Hematopoietic multipotent progenitor cell treated with erythropoietin and hydrocortisone succinate and interleukin-3 and kit ligand, for 8 days (in vitro differentiated cells): ENCODE measurements around the gene UBE2O.

Experiments
- DNase-seq: peaks from one replicate; pipeline ENCODE4 v3.0.0-alpha.2; 2015

Gene UBE2O

DNA sequence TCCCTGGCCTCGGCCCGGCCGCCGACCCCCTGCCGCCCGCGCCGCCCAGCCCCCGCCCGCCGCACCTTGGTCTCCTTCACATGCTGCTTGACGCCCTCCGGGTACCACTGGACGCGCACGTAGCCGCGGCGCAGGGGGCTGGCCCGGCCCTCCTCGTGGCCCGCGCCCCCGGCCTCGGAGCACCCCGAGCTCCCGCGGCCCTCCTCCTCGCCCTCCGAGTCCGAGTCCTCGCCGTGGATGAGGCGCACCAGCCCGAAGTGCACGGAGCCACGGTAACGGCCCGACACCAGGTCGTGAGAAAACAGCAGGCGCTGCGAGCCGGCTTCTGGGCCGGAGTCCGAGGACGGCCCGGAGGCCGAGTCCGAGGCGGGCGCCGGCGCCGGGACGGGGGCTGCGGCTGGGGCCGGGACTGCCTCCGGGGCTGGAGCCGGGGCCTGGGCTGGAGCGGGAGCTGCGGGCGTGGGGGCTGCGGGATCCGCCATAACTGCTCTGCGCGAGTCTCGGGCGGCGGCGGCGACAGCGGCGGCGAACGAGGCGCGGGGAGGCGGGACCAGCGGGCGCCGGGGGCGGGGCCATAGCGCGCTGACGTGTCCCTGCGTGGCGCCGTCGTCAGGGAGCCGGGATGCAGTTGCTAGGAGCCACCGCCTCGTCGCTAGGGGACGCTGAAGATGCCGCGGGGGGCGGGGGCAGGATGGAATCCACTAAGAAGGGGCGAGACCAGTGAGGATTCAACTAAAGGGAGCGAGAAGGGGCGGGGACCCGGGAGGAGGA is at the start of gene UBE2O:
UBE2O (minus strand) TSS at position 493 of the 771 bp plus-strand sequence; CDS start at position 482, 11 bp downstream.
- peak; percentile 85 for DNase-seq

DNA sequence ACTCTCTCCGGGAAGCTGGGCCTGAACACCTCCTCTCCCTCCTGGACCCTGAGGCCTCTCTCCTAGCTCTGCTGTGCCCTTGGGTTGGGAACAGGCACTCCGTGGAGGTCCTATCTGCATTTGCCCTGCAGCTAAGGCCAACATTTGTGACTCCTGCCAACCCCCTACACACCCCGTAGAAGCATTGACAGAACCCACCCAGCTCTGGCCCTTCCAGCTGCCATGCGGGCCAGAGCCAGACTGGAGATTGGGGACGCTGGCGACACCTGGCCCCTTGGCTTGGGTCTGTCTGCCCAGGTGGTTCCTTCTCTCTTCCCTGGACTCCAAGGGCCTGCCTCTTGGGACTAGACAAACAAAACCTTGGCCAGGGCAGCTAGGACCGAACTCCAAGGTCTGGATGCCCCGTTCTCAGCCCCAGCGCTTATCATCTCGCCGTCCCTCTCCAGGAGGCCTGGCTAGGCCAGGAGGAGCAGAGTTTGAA is 48.9 kb upstream of the UBE2O start:
- no peak for DNase-seq

DNA sequence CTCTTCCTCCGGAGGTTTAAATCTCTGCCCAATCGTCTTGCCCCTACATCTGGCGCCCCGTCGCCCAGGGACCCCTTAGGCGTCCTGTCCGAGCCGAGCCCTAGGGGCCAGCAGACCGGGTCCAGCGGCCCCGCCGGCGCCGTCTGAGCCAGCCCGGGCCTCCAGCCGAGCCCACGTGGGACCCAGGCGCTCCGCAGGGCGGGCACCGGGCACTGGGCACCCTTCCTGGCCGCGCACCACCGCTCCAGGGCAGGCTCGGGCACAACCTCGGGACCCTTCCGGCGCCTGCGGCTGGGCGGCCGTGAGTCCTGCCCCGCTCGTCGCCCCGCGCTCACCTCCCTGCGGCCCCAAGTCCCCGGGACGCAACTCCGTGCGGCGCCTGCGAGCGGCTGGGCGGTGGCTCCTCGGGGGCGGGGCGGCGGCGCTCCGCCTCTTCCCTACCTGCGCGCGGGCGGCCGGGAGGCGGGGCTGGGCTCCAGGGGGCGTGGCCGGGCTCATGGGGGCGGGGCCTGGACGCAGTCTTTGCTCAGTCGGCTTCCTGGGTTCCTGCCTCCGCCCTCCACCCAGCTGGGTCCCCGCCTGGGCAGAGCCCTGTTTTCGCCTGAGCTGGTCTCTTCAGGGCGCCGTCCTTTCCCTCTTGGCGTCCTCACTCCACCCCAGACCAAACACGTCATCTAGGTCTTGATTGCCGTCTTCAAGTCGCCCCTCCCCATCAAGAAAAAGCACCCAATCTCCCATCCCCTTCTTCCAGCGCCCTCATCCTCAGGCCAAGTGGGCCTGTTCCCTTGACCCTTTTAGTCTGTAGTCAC is 48.3 kb upstream of the UBE2O start, which contains the start of gene RHBDF2:
RHBDF2 (minus strand) TSS at position 406 of the 809 bp plus-strand sequence. CDS start 19,899 bp downstream, outside the sequence.
- DNase-seq = peak; percentile 84

DNA sequence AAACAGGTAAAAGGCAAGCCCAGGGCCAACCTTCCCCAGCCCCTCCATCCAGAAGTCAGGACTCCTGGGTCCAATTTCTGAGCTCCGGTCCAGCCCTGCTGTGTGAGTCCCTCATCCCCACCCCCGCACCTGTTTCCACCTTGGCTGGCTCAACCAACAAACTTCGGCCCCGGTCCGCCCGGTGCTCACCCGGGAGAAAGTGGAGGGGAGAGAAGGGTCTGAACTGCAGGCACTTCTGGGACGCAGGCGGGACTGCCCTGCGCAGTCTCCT is 47.7 kb upstream of the UBE2O start:
- no peak for DNase-seq

DNA sequence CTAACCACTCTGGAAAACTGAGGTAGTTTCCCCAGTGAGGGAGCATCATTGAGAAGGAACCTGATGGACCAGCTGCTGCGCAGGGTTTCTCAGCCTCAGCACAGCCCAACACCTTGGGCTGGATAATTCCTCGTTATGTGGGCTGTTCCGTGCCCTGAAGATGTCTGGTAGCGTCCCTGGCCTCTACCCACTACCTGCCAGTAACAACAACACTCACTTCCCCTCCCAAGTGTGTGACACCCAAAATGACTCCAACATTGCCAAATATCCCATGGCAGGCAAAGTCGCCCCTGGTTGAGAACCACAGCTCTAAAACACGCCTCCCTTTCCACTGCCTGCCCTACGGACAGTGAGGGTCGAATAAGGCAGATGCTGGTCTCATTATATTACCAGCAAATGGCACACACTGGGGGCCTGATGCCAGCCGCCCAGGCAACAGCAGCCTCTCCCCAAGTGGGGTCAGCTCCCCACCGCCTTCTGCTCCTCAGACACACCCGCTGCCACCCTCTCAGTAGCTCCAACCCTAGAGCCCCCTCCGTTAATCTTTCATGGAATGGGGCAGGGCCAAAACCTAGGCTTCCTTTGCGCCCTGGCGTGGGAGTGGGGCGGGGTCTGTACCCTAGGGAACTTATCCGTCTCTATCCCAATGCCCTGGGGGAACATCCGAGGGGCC is 47.3 kb upstream of the UBE2O start:
- no peak for DNase-seq

DNA sequence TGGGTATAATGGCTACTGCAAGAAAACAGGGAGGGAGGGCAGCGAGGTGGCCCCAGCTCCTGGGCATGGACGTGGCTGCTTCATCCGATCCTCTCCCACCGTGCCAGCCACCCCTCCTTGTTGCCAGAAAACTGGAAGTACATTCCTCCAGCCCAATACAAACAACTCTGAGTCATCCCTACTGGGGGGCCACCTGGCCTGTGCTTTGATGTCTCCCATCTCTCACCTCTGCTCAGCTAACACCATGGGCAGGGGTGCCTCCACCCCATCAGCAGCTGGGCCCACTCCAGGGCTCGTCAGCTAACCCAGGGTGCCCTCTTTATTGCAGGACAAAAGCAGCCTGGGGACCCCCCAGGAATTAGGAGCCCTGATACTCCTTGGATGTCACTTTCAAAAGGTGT is 46.3 kb upstream of the UBE2O start:
- no peak for DNase-seq

DNA sequence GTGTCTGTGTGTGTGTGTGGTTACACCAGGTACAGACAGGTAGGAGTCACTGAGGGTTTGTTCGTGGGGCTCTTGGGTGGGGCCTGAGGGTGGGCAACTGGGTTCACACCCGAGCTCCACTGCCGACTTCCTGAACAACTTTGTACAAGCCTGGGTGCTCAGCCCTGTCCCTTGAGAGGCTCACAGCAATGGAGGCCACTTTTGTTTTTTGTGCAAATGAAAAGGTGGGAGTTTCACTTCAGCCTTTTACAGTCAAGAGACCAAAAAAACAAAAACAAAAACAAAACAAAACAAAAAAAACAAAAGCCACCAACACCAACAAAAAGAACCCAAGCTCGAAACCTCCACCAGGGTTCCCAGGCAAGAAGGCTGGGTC is 45.9 kb upstream of the UBE2O start:
- no peak for DNase-seq

DNA sequence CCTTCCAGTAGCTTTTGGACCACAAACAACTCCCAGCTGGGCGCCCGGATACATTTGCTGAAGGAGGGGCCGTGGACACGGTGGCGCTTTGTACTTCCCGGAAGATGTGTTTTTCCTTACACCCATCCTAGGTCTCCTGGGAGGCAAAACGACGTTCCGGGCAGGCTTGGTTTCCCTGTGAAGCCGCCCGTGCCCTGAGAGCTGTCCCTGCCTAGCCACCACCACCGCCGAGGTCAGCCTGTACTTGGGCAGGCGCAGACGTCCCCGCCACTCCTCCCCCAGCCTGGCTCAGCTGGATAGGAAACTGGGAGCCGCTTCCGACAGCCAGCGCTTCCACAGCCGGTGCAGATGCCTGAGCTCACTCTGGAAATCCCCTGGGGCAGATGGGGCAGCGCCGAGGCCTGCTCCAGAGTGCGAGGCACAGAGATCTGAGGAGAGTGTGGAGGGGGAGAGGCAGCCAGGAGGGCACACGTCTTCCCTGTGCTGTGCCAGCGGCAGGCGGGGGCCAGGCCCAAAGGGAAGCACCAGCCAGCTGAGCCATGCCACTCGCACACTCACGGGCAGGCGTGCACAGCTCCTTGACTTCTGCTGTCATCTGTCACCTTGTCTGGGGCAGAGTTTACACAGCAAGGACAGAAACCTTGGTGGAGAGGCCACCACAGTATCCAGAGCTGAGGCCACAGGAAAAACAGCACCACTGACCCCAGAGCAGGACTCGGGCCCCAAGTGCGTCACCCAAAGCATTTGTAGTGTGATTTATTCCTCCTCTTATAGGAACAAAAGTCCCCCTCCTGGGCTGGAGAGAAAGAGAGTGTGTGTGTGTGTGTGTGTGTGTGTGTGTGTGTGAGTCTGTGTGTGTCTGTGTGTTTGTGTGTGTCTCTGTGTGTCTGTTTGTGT is 45.3 kb upstream of the UBE2O start:
- no peak for DNase-seq

DNA sequence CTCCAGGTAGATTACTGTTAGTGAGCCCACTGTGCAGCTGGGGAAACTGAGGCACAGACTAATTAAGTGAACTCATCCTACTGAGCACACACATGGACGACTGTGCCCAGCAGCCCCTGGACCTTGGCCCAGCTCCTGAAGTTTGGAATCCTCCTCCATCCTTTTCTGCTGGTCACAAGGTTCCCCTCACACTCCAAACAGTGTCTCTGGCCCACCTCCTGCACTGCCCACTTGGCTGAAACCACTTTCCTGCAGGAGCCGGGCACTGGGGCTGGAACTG is 44.7 kb upstream of the UBE2O start:
- DNase-seq = no peak

DNA sequence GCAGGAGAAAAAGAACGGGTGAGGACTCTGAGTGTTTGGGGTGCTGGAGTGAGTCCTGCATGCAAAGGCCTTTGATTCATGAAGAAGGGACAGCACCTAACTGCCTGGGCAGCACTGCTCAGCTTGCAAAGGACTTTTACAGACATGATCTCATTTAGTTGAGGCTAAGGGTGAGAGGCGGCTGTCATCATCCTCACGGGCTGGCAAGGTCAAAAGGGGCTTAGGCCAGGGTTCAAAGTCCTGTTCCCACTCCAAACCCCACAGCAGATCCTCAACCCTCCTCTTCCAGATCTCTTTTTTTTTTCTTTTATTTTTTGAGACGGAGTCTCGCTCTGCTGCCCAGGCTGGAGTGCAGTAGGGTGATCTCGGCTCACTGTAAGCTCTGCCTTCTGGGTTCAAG is 43.5 kb upstream of the UBE2O start:
- DNase-seq = no peak

DNA sequence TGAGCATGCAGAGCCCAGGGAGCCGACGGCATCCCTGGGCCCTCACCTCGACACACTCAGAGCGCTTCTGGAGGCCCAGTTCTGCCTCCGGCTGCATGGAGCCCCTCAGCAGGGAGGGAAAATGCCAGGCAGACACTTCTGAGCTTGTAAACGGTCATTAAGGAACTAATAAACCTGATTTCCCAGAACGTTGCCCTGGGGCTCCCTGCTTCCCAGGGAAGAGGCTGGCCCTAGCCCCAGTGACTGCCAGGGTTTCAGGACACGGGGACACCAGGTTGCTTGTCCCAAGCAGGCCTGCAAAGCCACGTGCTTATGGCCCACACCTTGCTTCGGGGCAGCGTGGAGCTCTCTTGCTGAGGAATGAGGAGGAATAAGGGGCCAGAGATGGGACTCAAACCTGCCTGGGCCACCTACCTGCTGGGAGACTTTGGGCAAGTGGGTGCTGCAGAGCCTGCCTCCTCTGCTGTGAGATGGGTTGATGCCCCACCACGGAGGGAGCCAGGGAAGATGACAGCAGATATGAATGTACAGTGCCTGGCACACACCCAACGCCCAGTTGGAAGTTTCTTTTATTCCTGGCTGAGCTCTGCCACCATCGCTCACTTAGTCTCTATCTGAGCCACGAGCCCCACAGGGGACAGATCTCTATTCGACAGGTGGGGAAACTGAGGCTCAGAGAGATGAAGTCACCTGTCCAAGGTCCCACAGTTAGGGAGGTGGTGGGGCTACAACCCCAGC is 42.9 kb upstream of the UBE2O start:
- no peak for DNase-seq

DNA sequence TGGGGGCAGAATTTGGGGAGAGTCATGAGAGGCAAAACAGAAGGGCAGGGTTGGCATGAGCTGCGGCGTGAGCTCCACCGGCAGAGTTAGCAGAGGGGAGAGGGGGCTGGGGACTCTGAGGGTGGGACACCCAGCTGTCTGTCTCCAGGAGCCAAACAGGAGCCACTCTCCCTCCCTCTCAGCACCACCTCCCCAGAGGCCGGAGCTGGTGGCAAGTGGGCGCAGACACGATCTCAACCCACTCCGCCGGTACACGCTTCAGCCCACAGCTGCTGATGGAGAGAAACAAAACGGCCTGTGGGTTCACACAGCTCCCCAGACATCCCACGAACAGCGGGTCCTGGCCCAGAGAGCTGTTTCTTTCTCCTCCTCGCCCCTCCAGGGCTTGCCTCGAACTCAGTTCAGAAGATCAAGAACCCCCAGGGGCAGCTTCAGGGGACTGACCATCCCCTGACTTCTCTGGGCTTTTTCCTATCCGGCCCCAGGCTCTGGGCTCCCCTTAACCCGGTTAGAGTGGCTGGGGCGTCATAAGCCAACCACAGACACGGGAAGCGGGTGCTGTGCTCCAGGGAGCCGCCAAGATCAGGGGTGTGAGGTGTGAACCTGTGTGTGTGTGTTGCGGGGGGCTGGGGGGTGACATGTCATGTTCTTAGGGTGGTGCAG is 40.7 kb upstream of the UBE2O start:
- DNase-seq = no peak

DNA sequence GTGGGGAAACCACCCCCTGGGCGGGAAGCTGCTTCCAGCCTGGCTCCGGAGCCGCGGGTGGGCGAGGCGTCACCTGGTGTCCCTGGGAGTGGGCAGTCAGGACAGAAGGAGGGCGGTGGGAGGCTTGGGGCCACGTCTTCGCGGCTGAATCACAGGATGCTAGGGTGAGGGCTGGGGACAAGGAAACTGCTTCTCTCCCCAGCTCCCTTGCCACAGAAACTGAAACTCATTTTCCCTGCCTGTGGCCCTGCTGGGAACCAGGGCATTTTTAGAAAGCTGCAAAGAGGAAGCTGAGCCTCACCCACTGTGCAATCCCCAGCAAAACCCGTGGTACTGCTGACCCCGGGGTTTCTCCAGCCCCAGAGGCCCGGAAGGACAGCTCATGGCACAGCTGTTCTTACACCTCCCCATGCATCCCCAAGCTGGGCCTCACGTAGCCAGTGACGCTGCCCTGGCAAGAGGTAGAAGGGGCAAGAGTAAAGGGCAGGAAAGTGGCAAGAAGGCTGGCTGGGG is 40.1 kb upstream of the UBE2O start:
- no peak for DNase-seq

DNA sequence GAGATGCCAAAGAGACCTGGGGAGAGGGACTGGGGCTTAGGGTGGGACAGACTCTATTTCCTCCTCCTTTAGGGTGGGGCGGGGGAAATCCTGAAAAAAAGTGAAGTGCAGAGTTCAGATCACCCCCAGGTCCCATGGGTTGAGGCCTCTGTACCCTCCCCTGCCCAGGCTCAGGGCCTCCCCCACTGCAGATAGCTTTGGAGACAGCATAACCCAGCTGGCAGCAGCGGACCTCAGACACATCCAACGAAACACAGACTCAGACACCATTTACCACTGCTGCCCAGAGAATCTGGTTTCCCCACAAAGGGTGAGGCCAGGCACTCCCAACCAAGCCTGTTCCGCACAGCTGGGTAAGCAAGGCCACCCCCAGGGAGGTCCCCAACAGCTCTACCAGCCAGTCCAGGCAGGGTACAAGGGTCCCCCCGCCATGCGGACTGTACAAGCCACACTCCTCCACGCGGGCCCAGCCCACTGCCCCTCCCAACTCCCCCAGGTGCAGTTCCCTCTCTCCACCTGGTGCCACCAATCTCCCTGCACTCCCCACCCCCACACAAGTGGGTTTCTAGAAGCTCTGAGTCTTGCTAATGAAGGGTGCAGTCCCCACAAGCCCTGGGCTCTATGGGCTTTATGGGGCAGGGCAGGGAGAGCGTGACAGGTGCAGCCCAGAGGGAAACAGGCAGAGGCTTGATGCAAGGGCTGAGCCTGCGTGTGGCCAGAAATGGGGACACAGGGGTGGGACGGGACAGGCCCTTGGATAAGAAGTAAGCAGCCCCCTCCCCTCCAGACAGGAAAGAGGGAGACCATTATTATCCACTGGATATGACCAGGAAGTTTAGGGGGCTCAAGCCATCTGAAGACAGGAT is 39.4 kb upstream of the UBE2O start:
- no peak for DNase-seq

DNA sequence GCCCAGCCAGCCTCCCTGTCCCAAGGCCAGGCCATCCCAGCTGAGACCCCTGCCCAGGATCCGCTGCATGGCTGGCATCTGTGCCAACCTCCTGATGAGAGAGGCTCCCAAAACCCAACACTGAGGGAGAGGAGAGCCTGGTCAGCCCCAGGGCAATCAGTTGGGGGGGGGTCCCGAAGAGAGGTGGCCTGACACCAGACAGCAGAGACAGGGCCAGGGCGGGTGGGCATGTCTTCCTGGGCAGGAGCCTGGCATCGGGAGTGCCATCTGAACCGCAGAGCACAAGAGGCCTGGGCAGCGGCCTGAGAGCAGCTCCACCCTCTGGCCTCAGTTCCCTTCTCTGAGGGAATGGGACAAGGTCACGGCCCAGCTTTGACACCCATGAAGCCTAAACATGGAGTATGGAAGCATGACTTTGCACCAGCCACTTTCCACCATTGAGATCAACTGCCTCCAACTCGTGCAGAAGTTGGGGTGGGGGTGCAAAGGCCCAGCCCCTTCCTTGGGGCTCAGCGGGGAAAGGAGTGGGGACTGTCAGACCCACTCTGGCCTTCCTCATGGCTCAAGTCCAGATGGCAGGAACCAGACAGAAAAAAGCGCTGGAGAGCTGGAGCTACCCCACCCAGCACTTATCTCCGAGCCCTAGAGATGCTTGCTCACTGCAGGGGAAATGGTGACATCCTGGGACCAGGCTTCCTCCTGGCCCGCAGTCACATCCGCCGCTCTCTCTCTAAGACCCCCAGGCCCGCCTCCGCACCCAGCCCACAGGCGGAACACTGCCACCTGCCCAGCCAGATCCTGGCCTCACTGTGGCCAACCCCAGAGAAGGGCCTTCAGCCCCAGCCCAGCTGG is 38.5 kb upstream of the UBE2O start:
- DNase-seq = no peak

DNA sequence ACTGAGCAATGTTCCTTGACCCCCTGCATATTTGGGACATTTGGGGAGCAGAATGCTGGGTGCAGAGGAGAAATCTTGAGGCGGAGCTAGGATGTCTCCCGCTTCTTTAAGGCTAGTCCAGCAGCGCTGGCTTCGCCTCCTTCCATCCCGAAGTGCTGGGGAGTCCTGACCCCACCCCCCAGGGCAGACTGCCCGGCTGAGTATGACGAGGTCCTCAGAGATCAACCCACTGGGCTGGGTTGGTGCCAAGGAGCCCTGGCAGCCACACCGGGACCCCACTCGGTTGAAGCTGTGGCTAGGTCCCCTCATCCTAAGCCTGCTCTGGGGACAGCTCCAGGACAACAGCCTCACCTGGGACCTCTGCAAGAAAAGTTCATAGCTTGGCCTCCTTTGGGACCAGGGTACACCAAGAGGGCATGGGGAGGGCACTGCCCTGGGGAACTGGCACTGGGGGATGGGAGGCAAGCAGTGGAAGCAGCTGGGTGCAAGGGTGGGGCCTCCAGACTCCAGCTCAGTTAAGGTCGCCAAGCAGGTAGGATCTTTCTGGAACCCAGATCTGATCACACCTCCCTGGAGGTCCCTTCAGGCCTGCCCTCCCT is 37.3 kb upstream of the UBE2O start:
- no peak for DNase-seq

DNA sequence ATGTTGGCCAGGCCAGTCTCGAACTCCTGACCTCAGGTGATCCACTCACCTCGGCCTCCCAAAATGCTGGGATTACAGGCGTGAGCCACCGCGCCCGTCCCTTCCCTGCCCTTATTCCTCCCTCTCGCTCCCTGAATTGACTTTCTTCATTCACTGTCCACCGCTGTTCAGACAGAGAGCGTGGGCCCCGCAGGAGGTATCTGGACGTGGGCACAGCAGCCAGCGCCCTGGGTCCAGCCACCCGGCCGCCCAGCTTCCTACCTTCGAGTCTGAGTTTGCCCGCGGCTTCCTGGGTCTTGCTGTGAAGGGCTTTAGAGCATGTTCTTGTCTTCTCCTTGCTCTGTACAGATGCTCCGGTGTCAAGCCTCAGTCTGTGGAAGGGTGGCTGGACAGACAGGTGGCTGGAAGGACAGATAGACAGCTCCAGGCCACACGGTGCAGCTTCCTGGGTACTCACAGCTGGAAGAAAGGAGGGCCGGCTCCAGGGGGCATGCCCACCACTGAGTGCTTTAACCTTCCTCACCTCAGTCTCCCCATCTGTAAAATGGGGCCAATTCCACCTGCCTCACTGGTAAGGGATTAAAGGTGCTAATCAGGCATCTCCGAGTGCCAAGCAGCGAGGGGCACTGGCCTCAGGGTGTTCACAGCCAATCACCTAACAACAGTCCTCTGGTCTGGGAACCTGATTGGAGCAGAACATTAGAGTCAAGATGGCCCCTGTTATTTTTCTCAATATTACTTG is 34.7 kb upstream of the UBE2O start:
- no peak for DNase-seq

DNA sequence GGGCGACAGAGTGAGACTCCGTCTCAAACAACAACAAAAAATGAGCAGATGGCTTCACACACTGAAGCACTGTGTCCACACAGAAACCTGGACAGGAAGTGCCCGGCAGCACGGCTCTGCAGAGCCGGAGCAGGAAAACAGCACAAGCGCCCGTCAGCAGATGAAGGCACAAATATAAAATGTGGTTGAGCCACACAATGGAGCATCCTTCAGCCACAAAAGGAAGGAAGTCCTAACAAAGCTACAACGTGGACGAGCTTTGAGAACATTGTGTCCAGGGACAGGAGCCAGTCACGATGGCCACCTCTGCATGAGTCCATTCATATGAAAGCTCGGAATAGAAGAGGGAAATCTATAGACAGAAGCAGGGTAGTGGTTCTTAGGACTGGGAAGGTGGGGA is 32.6 kb upstream of the UBE2O start:
- no peak for DNase-seq
